HepG2 (cell line): ENCODE data around the gene COG5. TPM values are rescaled to one million over a fixed set of nuclear protein-coding genes. Genes with fewer than 3 reads are reported as not detected.

ENCODE experiments used
- ATAC-seq: fragments of 200-7000 bp; cut with Tn5 transposase; 3 replicates; pipeline ENCODE4 v1.9.1; 2020; ENCODE audit warnings: mild to moderate bottlenecking, moderate library complexity
- BruUV-seq: library from RNA; stranded (reverse); fragments of 400-500 nt; replicated peaks from 2 replicates; lab custom pipeline; 2021; lab: Mats Ljungman, UMichigan
- CTCF ChIA-PET: fragments of 300-600 bp; formaldehyde crosslinking; extraction: SDS; loops from one replicate; lab custom pipeline; 2021; ENCODE audit warnings: low total read pairs, inconsistent platforms, low intra/inter-chr PET ratio; lab: Yijun Ruan, JAX
- POLR2A ChIA-PET: fragments of 350-600 bp; sonication (Branson Sonifier 250); formaldehyde crosslinking; loops from one replicate; lab custom pipeline; 2020; ENCODE audit warnings: antibody characterized with exemption, inconsistent platforms; lab: Yijun Ruan, JAX
- DNase-seq: peaks from one replicate; pipeline ENCODE4 v3.0.0-alpha.2; 2015; ENCODE audit warnings: low spot score
- FAIRE-seq: peaks from 3 replicates; lab custom pipeline; 2011; peaks lifted over from hg19 to GRCh38; lab: Jason Lieb, UNC
- H2AFZ ChIP-seq: one replicate; pipeline ENCODE4 v1.6.1; 2011; ENCODE audit warnings: low read length, inconsistent platforms
- H3K27ac ChIP-seq: fragments of 300-600 bp; 3 replicates; pipeline ENCODE4 v1.8.0; 2011; ENCODE audit warnings: mixed run types, mild to moderate bottlenecking, mixed read lengths, low read length, inconsistent platforms; ENCODE audit not compliant: insufficient read depth; ENCODE audit errors: extremely low read length
- H3K27me3 ChIP-seq, 2 experiments: fragments of 200-600 bp in 1 of 2; 2 replicates in 1 of 2; 3 replicates in 1 of 2; pipeline versions ENCODE4 v1.6.0 to v1.8.0; 2011; ENCODE audit warnings: low read length in 2 of 2, mild to moderate bottlenecking in 2 of 2, moderate library complexity in 2 of 2, inconsistent platforms in 1 of 2; ENCODE audit not compliant: insufficient read depth in 2 of 2, control insufficient read depth in 1 of 2
- H3K36me3 ChIP-seq, 2 experiments: fragments of 200-600 bp in 1 of 2; replicated peaks in 1 of 2; 2 replicates in 1 of 2; 3 replicates in 1 of 2; pipeline versions ENCODE4 v1.5.1 to v1.8.0; 2011; ENCODE audit warnings: low read length in 2 of 2, inconsistent platforms in 1 of 2; ENCODE audit not compliant: insufficient read depth in 2 of 2, control insufficient read depth in 1 of 2
- H3K4me1 ChIP-seq: 2 replicates; pipeline ENCODE4 v1.5.1; 2012; ENCODE audit warnings: low read length, inconsistent platforms; ENCODE audit not compliant: insufficient read depth
- H3K4me2 ChIP-seq: 2 replicates; pipeline ENCODE4 v1.6.0; 2011; ENCODE audit warnings: low read depth, low read length, inconsistent platforms
- H3K4me3 ChIP-seq, 3 experiments: fragments of 200-600 bp in 1 of 3; sonication (generic), shearing (Covaris generic) in 1 of 3; replicated peaks in 1 of 3; 2 replicates each; pipeline ENCODE4 v1.5.1; 2011 to 2016; ENCODE audit warnings: low read length in 3 of 3, inconsistent platforms in 2 of 3, low read depth in 2 of 3, mild to moderate bottlenecking in 2 of 3, control low read depth in 1 of 3, mixed read lengths in 1 of 3; ENCODE audit not compliant: insufficient read depth in 1 of 3
- H3K79me2 ChIP-seq: one replicate; pipeline ENCODE4 v1.6.1; 2011; ENCODE audit warnings: low read length, inconsistent platforms; ENCODE audit not compliant: insufficient read depth
- H3K9ac ChIP-seq: 2 replicates; pipeline ENCODE4 v1.6.0; 2011; ENCODE audit warnings: mild to moderate bottlenecking, low read depth, low read length, inconsistent platforms; ENCODE audit not compliant: insufficient read depth
- H3K9me3 ChIP-seq: 2 replicates; pipeline ENCODE4 v1.5.1; 2012; ENCODE audit warnings: mild to moderate bottlenecking, low read length
- H4K20me1 ChIP-seq: 2 replicates; pipeline ENCODE4 v1.6.0; 2011; ENCODE audit warnings: inconsistent platforms, mild to moderate bottlenecking, low read length, moderate library complexity; ENCODE audit not compliant: insufficient read depth
- BRCA1 ChIP-seq: sonication (generic); formaldehyde crosslinking; IDR thresholded peaks from 2 replicates; pipeline ENCODE4 v1.4.0; 2020; ENCODE audit warnings: missing genetic modification reagents
- DPF2 ChIP-seq: sonication (generic); formaldehyde crosslinking; IDR thresholded peaks from 2 replicates; pipeline ENCODE4 v1.4.0; 2020; ENCODE audit warnings: mild to moderate bottlenecking, low read depth, missing genetic modification reagents, borderline replicate concordance
- MEIS1 ChIP-seq: sonication (generic); formaldehyde crosslinking; IDR thresholded peaks from 2 replicates; pipeline ENCODE4 v1.9.0; 2021; ENCODE audit warnings: mild to moderate bottlenecking, missing genetic modification reagents, moderate library complexity, borderline replicate concordance
- NR2C2 ChIP-seq: sonication (generic); formaldehyde crosslinking; IDR thresholded peaks from 2 replicates; pipeline ENCODE4 v1.4.0; 2020; ENCODE audit warnings: missing genetic modification reagents, mild to moderate bottlenecking, moderate library complexity, borderline replicate concordance
- ONECUT2 ChIP-seq: sonication (generic); formaldehyde crosslinking; IDR thresholded peaks from 2 replicates; pipeline ENCODE4 v1.4.0; 2020; ENCODE audit warnings: missing genetic modification reagents
- REL ChIP-seq: sonication (generic); formaldehyde crosslinking; conservative IDR thresholded peaks from 2 replicates; pipeline ENCODE4 v1.8.0; 2022; ENCODE audit warnings: mild to moderate bottlenecking, missing genetic modification reagents, moderate library complexity
- SP140L ChIP-seq: sonication (generic); formaldehyde crosslinking; IDR thresholded peaks from 2 replicates; pipeline ENCODE4 v1.4.0; 2020; ENCODE audit warnings: missing genetic modification reagents, borderline replicate concordance
- SRSF4 ChIP-seq: fragments of 200-400 bp; formaldehyde crosslinking; IDR thresholded peaks from one replicate; pipeline ENCODE4 v1.6.1; 2018; ENCODE audit warnings: mild to moderate bottlenecking, low read depth, low read length, moderate library complexity; ENCODE audit not compliant: poor library complexity, severe bottlenecking
- SUZ12 ChIP-seq: fragments of 150-350 bp; IDR thresholded peaks from 2 replicates; pipeline ENCODE4 v1.6.1; 2014; ENCODE audit warnings: low read depth, low read length
- ZBTB42 ChIP-seq: sonication (generic); formaldehyde crosslinking; IDR thresholded peaks from 2 replicates; pipeline ENCODE4 v1.5.0; 2020; ENCODE audit warnings: mild to moderate bottlenecking, missing genetic modification reagents
- ZKSCAN5 ChIP-seq: sonication (generic); formaldehyde crosslinking; IDR thresholded peaks from 2 replicates; pipeline ENCODE4 v1.5.1; 2020; ENCODE audit warnings: mild to moderate bottlenecking, missing genetic modification reagents
- WGBS: methylation state at CpG from one replicate; pipeline ENCODE4 v1.1.6; 2017; ENCODE audit warnings: low lambda C conversion rate; 5-methylcytosine and 5-hydroxymethylcytosine counted together
- in situ Hi-C: cut with HindIII; loops from 2 replicates; pipeline ENCODE4 v1.10.0; 2017; ENCODE audit warnings: low pct_unique_long_range_greater_than_20kb; ENCODE audit not compliant: extremely low pct_ligation_motif_present
- intact Hi-C: fragments of 100-400 bp; cut with micrococcal nuclease; formaldehyde crosslinking; loops from one replicate; pipeline ENCODE4 v1.10.0; 2022; ENCODE audit not compliant: unreplicated experiment
- polyA plus RNA-seq, 8 experiments: library from polyadenylated mRNA; depleted of rRNA in 3 of 8; stranded (reverse) in 7 of 8; unstranded in 1 of 8; fragments of >200 nt; fragmentation: Illumina TruSeq in 4 of 8; extraction: Trizol in 4 of 8; gene quantifications; 2 replicates each; pipeline versions ENCODE4 v1.2.1 to v1.2.3, GENCODE V29; 2011 to 2016; ENCODE audit warnings: low read depth in 4 of 8, missing spikeins in 1 of 8, mixed read lengths in 1 of 8; ENCODE audit not compliant: insufficient read depth in 1 of 8
- total RNA-seq, 5 experiments: library from RNA; depleted of rRNA; stranded (reverse); fragments of >200 nt; fragmentation: Illumina TruSeq; extraction: Trizol; gene quantifications; 2 replicates each; pipeline ENCODE4 v1.2.3, GENCODE V29; 2016; ENCODE audit warnings: low read depth in 1 of 5
- TF ChIP-seq, protein P1 (sequence below): sonication (generic); formaldehyde crosslinking; IDR thresholded peaks from 2 replicates; pipeline ENCODE4 v1.5.0; 2020; ENCODE audit warnings: mild to moderate bottlenecking, missing genetic modification reagents
- TF ChIP-seq, protein P2 (sequence below): sonication (generic); formaldehyde crosslinking; IDR thresholded peaks from 2 replicates; pipeline ENCODE4 v1.8.0; 2022; ENCODE audit warnings: mild to moderate bottlenecking, missing genetic modification reagents, borderline replicate concordance

COG5 gene
- total and polyA plus RNA-seq, 2 of the 13 experiments (the other 11 are each of a cell fraction or from before 2014, with no cell fraction given) = 20.4 to 31.3 TPM

DNA sequence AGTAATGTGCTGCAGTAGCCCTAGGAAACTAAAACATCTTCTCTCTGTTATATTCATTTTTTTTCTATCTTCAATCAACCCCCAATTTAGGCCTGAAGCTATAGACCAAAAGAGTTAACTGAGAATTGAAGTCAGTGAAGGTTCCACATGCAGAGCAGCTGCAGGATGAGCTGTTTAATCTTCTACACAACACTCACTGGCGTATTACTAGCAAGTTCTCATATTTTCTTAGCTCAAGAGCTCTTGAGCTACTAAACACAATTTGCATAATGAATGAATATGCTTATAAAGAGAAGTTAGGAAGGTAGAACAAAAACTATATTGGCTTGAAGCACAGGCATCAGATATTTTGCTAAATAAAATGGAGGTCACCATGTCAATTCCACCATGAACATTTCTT, 135.1 kb downstream of the COG5 start (continued):
- TF ChIP-seq, protein P1, sequence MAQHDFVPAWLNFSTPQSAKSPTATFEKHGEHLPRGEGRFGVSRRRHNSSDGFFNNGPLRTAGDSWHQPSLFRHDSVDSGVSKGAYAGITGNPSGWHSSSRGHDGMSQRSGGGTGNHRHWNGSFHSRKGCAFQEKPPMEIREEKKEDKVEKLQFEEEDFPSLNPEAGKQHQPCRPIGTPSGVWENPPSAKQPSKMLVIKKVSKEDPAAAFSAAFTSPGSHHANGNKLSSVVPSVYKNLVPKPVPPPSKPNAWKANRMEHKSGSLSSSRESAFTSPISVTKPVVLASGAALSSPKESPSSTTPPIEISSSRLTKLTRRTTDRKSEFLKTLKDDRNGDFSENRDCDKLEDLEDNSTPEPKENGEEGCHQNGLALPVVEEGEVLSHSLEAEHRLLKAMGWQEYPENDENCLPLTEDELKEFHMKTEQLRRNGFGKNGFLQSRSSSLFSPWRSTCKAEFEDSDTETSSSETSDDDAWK (CRISPR knock-in tag) = no peak
- TF ChIP-seq ZKSCAN5 (CRISPR knock-in tag) = no peak
- TF ChIP-seq, all 625 proteins: peak for 0

- intact Hi-C loops (no loop called here), in situ Hi-C loops (no loop called here)
- no peak overlapping the region for H3K4me2 ChIP-seq
- no peak overlapping the region for H2AFZ ChIP-seq
- H3K4me3 ChIP-seq = no peak overlapping the region
- no peaks in the 10 kb centered on the region for H3K9me3 ChIP-seq
- no peaks in the 10 kb centered on the region for H3K4me1 ChIP-seq
- no TSS peak for BruUV-seq
- ATAC-seq (no peak), DNase-seq (no peak)
- H4K20me1 ChIP-seq = no peaks in the 10 kb centered on the region
- TF ChIP-seq REL (CRISPR knock-in tag) (no peak), SUZ12 (no peak), ONECUT2 (CRISPR knock-in tag) (no peak), BRCA1 (CRISPR knock-in tag) (no peak), SP140L (CRISPR knock-in tag) (no peak), ZBTB42 (CRISPR knock-in tag) (no peak), MEIS1 (CRISPR knock-in tag) (no peak), NR2C2 (no peak), DPF2 (no peak), SRSF4 (no peak)
- TF ChIP-seq, protein P2, sequence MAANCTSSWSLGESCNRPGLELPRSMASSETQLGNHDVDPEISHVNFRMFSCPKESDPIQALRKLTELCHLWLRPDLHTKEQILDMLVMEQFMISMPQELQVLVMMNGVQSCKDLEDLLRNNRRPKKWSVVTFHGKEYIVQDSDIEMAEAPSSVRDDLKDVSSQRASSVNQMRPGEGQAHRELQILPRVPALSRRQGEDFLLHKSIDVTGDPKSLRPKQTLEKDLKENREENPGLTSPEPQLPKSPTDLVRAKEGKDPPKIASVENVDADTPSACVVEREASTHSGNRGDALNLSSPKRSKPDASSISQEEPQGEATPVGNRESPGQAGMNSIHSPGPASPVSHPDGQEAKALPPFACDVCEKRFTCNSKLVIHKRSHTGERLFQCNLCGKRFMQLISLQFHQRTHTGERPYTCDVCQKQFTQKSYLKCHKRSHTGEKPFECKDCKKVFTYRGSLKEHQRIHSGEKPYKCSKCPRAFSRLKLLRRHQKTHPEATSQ (CRISPR knock-in tag) = no peak
- TF ChIP-seq, all 625 proteins: peak for 0
- Histone ChIP-seq H3K79me2 (no peaks in the 10 kb centered on the region), H3K27me3 (no peaks in the 10 kb centered on the region), H3K9ac (no peak overlapping the region), H3K27ac (no peak overlapping the region), H3K36me3 (peaks cover 0 to 8% of the 10 kb centered on the region in 2 experiments; a peak in 1 of 5 replicates)
- FAIRE-seq = no peak
- 99% methylated on average over 5 of the region's 5 CpGs for WGBS
- ChIA-PET POLR2A (no interaction called here), CTCF (no interaction called here)
Observed at GRCh38 chr7:107427462-107427861, 136.3 kb downstream of the COG5 start.
